ENCODE data around the gene GRIK1. TPM values are rescaled to one million over a fixed set of nuclear protein-coding genes. Genes with fewer than 3 reads are reported as not detected.

Gene GRIK1
- polyA plus RNA-seq, 3 donors, result not detected

- H4K20me1 ChIP-seq (ENCODE audit: insufficient read depth, low read length), result no peaks in the 10 kb centered on the region
- no peak overlapping the region for H3K4me3 ChIP-seq (replicated peaks in 1 of 3; ENCODE audit: low read depth in 2 of 3, low read length in 3 of 3)
- no peak overlapping the region for H2AFZ ChIP-seq (ENCODE audit: insufficient read depth, low read depth, low read length, poor library complexity, severe bottlenecking)
- H3K36me3 ChIP-seq (replicated peaks in 1 of 2; ENCODE audit: control insufficient read depth in 1 of 2, insufficient read depth in 2 of 2, low read length in 2 of 2), result no peaks in the 10 kb centered on the region
- H3K79me2 ChIP-seq (ENCODE audit: insufficient read depth, low read length), result no peaks in the 10 kb centered on the region
- intact Hi-C loops (cut with micrococcal nuclease), result no loop called here
- H3K27me3 ChIP-seq (ENCODE audit: control insufficient read depth in 2 of 2, insufficient read depth in 2 of 2, low read length in 2 of 2), result no peaks in the 10 kb centered on the region
- Mint-ChIP-seq H3K4me3 (no peak overlapping the region), H3K27ac (no peak overlapping the region), H3K36me3 (no peaks in the 10 kb centered on the region), H3K9me3 (no peaks in the 10 kb centered on the region), H3K27me3 (ENCODE audit: low read depth in 3 of 3) (peaks cover 0 to 3% (median 1%) of the 10 kb centered on the region in 3 donors), H3K4me1 (no peaks in the 10 kb centered on the region)
- no peak overlapping the region for H3K27ac ChIP-seq (ENCODE audit: low read depth in 1 of 2, low read length in 2 of 2)
- no peak for TF ChIP-seq CTCF (IDR thresholded peaks at IDR 0.05)
- no peaks in the 10 kb centered on the region for H3K9me3 ChIP-seq (replicated peaks in 1 of 2; ENCODE audit: control insufficient read depth in 1 of 2, insufficient read depth in 1 of 2, low read length in 2 of 2)
- no peak for DNase-seq
- no peaks in the 10 kb centered on the region for H3K4me1 ChIP-seq (ENCODE audit: control insufficient read depth in 1 of 2, insufficient read depth in 2 of 2, low read length in 2 of 2)
- H3K4me2 ChIP-seq (replicated peaks; ENCODE audit: extremely low read depth, low read length, poor library complexity, severe bottlenecking), result no peak overlapping the region
- no peak overlapping the region for H3K9ac ChIP-seq (ENCODE audit: insufficient read depth, low read length, poor library complexity, severe bottlenecking)
These were observed 12.1 kb upstream of the GRIK1 start for GRCh38 chr21:29951911-29952310.

GRCh38 chr21:29949991-29950390, 10.2 kb upstream of the GRIK1 start:
- Histone ChIP-seq H3K4me2 (replicated peaks; ENCODE audit: extremely low read depth, low read length, poor library complexity, severe bottlenecking) (no peak overlapping the region), H3K36me3 (replicated peaks in 1 of 2; ENCODE audit: control insufficient read depth in 1 of 2, insufficient read depth in 2 of 2, low read length in 2 of 2) (no peaks in the 10 kb centered on the region), H4K20me1 (ENCODE audit: insufficient read depth, low read length) (no peaks in the 10 kb centered on the region), H3K9me3 (replicated peaks in 1 of 2; ENCODE audit: control insufficient read depth in 1 of 2, insufficient read depth in 1 of 2, low read length in 2 of 2) (no peaks in the 10 kb centered on the region), H3K79me2 (ENCODE audit: insufficient read depth, low read length) (no peaks in the 10 kb centered on the region), H3K27ac (ENCODE audit: low read depth in 1 of 2, low read length in 2 of 2) (no peak overlapping the region), H3K4me1 (ENCODE audit: control insufficient read depth in 1 of 2, insufficient read depth in 2 of 2, low read length in 2 of 2) (no peaks in the 10 kb centered on the region), H2AFZ (ENCODE audit: insufficient read depth, low read depth, low read length, poor library complexity, severe bottlenecking) (no peak overlapping the region), H3K9ac (ENCODE audit: insufficient read depth, low read length, poor library complexity, severe bottlenecking) (no peak overlapping the region), H3K4me3 (replicated peaks in 1 of 3; ENCODE audit: low read depth in 2 of 3, low read length in 3 of 3) (no peak overlapping the region), H3K27me3 (ENCODE audit: control insufficient read depth in 2 of 2, insufficient read depth in 2 of 2, low read length in 2 of 2) (no peaks in the 10 kb centered on the region)
- Mint-ChIP-seq H3K36me3 (no peaks in the 10 kb centered on the region), H3K27me3 (ENCODE audit: low read depth in 3 of 3) (peaks cover 0 to 4% (median 1%) of the 10 kb centered on the region in 3 donors), H3K27ac (no peak overlapping the region), H3K9me3 (no peaks in the 10 kb centered on the region), H3K4me1 (no peaks in the 10 kb centered on the region), H3K4me3 (no peak overlapping the region)
- no peak for TF ChIP-seq CTCF (IDR thresholded peaks at IDR 0.05)
- WGBS (ENCODE audit: insufficient coverage), result 100% methylated on average over 1 of the region's 1 CpG
- DNase-seq, result no peak
- intact Hi-C loops (cut with micrococcal nuclease), result no loop called here
